ENCODE data around the gene TFEB. TPM values are rescaled to one million over a fixed set of nuclear protein-coding genes. Genes with fewer than 3 reads are reported as not detected.

TFEB gene
- total and polyA plus RNA-seq, 2 of the 8 experiments (the other 6 are each of a cell fraction or from before 2014, with no cell fraction given), result 2.3 to 6.7 TPM

- TF ChIP-seq CHD7 (IDR thresholded peaks at IDR 0.05; ENCODE audit: insufficient replicate concordance, low read length) (no peak), SP1 (IDR thresholded peaks at IDR 0.05; ENCODE audit: low read depth, low read length) (no peak)
Measured at GRCh38 chr6:41658636-41659035, 76.8 kb downstream of the TFEB start (continued).
